Endothelial cell of umbilical vein (primary cell): ENCODE data around the gene TTC24.

Experiments used
- EZH2 ChIP-seq: IDR thresholded peaks from 2 replicates; pipeline ENCODE4 v1.6.1; 2012; ENCODE audit warnings: borderline replicate concordance, low read depth, mild to moderate bottlenecking, moderate library complexity, low read length, inconsistent platforms; ENCODE audit not compliant: severe bottlenecking
- POLR2A ChIP-seq: IDR thresholded peaks from 2 replicates; pipeline ENCODE4 v1.6.1; 2012; ENCODE audit warnings: low read depth, mild to moderate bottlenecking, control low read depth, low read length
- POLR2AphosphoS5 ChIP-seq: IDR thresholded peaks from 2 replicates; pipeline ENCODE4 v1.6.1; 2012; ENCODE audit warnings: low read depth, mild to moderate bottlenecking, control low read depth, low read length, moderate library complexity; ENCODE audit not compliant: insufficient read depth
- TF ChIP-seq, protein P1 (sequence below), 2 donors: IDR thresholded peaks; 1 replicate in 1 of 2; 2 replicates in 1 of 2; pipeline ENCODE4 v1.5.1; 2011; ENCODE audit warnings: low read length in 2 of 2, mild to moderate bottlenecking in 2 of 2, moderate library complexity in 2 of 2, control low read depth in 1 of 2, inconsistent platforms in 1 of 2, low read depth in 1 of 2; ENCODE audit not compliant: insufficient read depth in 1 of 2; ENCODE audit errors: extremely low read depth in 1 of 2
- TF ChIP-seq, protein P2 (sequence below): IDR thresholded peaks from 2 replicates; pipeline ENCODE4 v1.6.1; 2011; ENCODE audit not compliant: insufficient read depth, insufficient read length

GRCh38 chr1:156533568-156534220 is 45.8 kb upstream of the TTC24 start:
- TF ChIP-seq POLR2AphosphoS5 = no peak
- no peak for TF ChIP-seq POLR2A
- TF ChIP-seq, protein P1, sequence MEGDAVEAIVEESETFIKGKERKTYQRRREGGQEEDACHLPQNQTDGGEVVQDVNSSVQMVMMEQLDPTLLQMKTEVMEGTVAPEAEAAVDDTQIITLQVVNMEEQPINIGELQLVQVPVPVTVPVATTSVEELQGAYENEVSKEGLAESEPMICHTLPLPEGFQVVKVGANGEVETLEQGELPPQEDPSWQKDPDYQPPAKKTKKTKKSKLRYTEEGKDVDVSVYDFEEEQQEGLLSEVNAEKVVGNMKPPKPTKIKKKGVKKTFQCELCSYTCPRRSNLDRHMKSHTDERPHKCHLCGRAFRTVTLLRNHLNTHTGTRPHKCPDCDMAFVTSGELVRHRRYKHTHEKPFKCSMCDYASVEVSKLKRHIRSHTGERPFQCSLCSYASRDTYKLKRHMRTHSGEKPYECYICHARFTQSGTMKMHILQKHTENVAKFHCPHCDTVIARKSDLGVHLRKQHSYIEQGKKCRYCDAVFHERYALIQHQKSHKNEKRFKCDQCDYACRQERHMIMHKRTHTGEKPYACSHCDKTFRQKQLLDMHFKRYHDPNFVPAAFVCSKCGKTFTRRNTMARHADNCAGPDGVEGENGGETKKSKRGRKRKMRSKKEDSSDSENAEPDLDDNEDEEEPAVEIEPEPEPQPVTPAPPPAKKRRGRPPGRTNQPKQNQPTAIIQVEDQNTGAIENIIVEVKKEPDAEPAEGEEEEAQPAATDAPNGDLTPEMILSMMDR (IDR thresholded peaks at IDR 0.05; ENCODE audit: extremely low read depth in 1 of 2, insufficient read depth in 1 of 2, low read depth in 1 of 2, low read length in 2 of 2) = no peak
- TF ChIP-seq, protein P2, sequence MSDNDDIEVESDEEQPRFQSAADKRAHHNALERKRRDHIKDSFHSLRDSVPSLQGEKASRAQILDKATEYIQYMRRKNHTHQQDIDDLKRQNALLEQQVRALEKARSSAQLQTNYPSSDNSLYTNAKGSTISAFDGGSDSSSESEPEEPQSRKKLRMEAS = no peak
- no peak for TF ChIP-seq EZH2
